ENCODE data around the gene FBN2.

DNA sequence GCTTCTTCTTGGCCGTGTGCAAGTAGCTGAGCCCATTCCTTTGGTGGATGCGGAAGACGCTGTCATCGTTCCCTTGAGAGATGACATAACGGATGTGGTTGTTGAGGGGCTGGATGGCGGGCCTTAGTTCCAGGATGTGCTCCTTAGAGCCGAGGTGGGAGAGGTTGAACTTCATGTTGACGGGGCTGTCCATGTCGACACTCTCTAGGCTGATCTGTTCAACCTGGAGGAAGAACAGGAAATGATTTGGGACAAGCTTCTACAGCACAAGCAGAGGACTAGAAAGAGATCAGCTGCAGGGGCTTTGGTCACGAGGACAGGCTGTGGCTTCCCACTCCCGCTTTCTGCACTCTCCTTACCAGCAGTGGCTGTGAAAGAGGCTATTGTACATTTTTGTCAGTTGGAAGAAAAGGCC is 278.4 kb downstream of the FBN2 start:
- no peak for TF ChIP-seq EZH2 (IDR thresholded peaks at IDR 0.05; ENCODE audit: low read depth)
- TF ChIP-seq, protein P1, sequence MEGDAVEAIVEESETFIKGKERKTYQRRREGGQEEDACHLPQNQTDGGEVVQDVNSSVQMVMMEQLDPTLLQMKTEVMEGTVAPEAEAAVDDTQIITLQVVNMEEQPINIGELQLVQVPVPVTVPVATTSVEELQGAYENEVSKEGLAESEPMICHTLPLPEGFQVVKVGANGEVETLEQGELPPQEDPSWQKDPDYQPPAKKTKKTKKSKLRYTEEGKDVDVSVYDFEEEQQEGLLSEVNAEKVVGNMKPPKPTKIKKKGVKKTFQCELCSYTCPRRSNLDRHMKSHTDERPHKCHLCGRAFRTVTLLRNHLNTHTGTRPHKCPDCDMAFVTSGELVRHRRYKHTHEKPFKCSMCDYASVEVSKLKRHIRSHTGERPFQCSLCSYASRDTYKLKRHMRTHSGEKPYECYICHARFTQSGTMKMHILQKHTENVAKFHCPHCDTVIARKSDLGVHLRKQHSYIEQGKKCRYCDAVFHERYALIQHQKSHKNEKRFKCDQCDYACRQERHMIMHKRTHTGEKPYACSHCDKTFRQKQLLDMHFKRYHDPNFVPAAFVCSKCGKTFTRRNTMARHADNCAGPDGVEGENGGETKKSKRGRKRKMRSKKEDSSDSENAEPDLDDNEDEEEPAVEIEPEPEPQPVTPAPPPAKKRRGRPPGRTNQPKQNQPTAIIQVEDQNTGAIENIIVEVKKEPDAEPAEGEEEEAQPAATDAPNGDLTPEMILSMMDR (conservative IDR thresholded peaks at IDR 0.05), result no peak
